CD4-positive, alpha-beta T cell (primary cell): ENCODE data around the gene FBXW2. TPM values are rescaled to one million over a fixed set of nuclear protein-coding genes. Genes with fewer than 3 reads are reported as not detected.

ENCODE experiments used
- ATAC-seq: fragments of 200-7000 bp; cut with Tn5 transposase; one replicate; pipeline ENCODE4 v1.10.0; 2022; ENCODE audit warnings: mild to moderate bottlenecking; ENCODE audit not compliant: poor library complexity
- CTCF ChIA-PET: fragments of 350-600 bp; sonication (Branson Sonifier 250); formaldehyde crosslinking; loops from one replicate; lab custom pipeline; 2021; ENCODE audit warnings: antibody characterized with exemption, inconsistent platforms; lab: Charles Lee
- POLR2A ChIA-PET: fragments of 350-600 bp; sonication (Branson Sonifier 250); formaldehyde crosslinking; loops from one replicate; lab custom pipeline; 2021; ENCODE audit warnings: antibody characterized with exemption, inconsistent platforms; lab: Charles Lee
- DNase-seq, 14 experiments: peaks; one replicate each; pipeline ENCODE4 v3.0.0-alpha.2; 2013 to 2020; ENCODE audit warnings: mixed read lengths in 2 of 14
- H3K27ac ChIP-seq, 2 donors: one replicate each; pipeline versions ENCODE4 v1.5.1 to v1.7.0; 2013; ENCODE audit warnings: low read length in 2 of 2, low read depth in 1 of 2, mild to moderate bottlenecking in 1 of 2
- H3K27me3 ChIP-seq, 2 experiments: 1 replicate in 1 of 2; 2 replicates in 1 of 2; pipeline versions ENCODE4 v1.6.1 to v1.7.0; 2013; ENCODE audit warnings: low read length in 2 of 2, control low read depth in 1 of 2, mild to moderate bottlenecking in 1 of 2, moderate library complexity in 1 of 2; ENCODE audit not compliant: insufficient read depth in 2 of 2, control insufficient read depth in 1 of 2
- H3K36me3 ChIP-seq: one replicate; pipeline ENCODE4 v1.6.1; 2013; ENCODE audit warnings: low read length, control low read depth; ENCODE audit not compliant: insufficient read depth
- H3K4me1 ChIP-seq: one replicate; pipeline ENCODE4 v1.6.1; 2013; ENCODE audit warnings: low read length, control low read depth; ENCODE audit not compliant: insufficient read depth
- H3K4me3 ChIP-seq: one replicate; pipeline ENCODE4 v1.5.1; 2013; ENCODE audit warnings: mild to moderate bottlenecking, low read length, moderate library complexity
- H3K9me3 ChIP-seq, 2 experiments: 1 replicate in 1 of 2; 2 replicates in 1 of 2; pipeline versions ENCODE4 v1.6.1 to v1.7.0; 2013; ENCODE audit warnings: low read length in 2 of 2, mild to moderate bottlenecking in 2 of 2, control low read depth in 1 of 2, moderate library complexity in 1 of 2; ENCODE audit not compliant: control insufficient read depth in 1 of 2, insufficient read depth in 1 of 2
- H3K27ac Mint-ChIP-seq: one replicate; pipeline ENCODE4 v1.8.0; 2020; ENCODE audit warnings: mixed read lengths
- H3K27me3 Mint-ChIP-seq: one replicate; pipeline ENCODE4 v1.8.0; 2021; ENCODE audit warnings: mixed read lengths
- H3K36me3 Mint-ChIP-seq: one replicate; pipeline ENCODE4 v1.8.0; 2021; ENCODE audit warnings: low read depth, mixed read lengths
- H3K4me1 Mint-ChIP-seq: one replicate; pipeline ENCODE4 v1.8.0; 2021; ENCODE audit warnings: low read depth, mixed read lengths
- H3K4me3 Mint-ChIP-seq: one replicate; pipeline ENCODE4 v1.8.0; 2020; ENCODE audit warnings: mild to moderate bottlenecking, mixed read lengths
- H3K9me3 Mint-ChIP-seq: one replicate; pipeline ENCODE4 v1.8.0; 2020; ENCODE audit warnings: mixed read lengths
- intact Hi-C, 2 experiments: fragments of 100-400 bp; cut with DNase I in 1 of 2; cut with micrococcal nuclease in 1 of 2; formaldehyde crosslinking; loops; one replicate each; pipeline versions ENCODE4 v1.15.1 to v1.9.0; 2023 to 2025; cut with DNase I, micrococcal nuclease
- total RNA-seq, 174 experiments: library from RNA in 2 of 174; stranded (reverse) in 2 of 174; gene quantifications; one replicate each; pipeline ENCODE4 v1.2.3 and lab custom pipeline; 2021 to 2026
- TF ChIP-seq, protein P1 (sequence below): fragments of 200-600 bp; IDR thresholded peaks from one replicate; pipeline ENCODE4 v1.8.0; 2022; ENCODE audit warnings: antibody characterized with exemption, mild to moderate bottlenecking

FBXW2 gene
- total RNA-seq, 2 experiments from 2014 or later, result 58.7 to 64.7 TPM

DNA sequence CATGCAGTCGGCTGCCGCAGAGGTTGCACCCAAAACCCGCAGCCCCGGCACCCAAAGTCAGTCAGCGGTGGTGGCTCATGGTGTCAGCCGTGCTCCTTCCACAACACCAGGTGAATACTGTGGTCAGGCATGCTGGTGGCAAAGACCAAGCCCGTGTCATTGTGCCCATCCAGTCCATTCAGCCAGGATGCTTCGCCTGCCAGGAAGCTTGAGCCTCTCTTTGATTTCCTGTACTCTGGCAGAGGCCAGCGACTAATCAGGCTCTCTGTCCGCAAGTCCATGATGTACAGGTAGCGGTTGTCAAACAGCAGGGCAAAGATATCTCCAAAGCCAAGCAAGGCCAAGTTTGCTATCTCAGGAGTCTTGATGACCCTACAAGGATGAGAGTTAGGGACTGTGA is 28.7 kb downstream of the FBXW2 start:
- no peak for ATAC-seq
- peaks cover 77% of the 10 kb centered on the region for H3K36me3 ChIP-seq
- no peaks in the 10 kb centered on the region for H3K9me3 Mint-ChIP-seq
- H3K27ac Mint-ChIP-seq, result no peak overlapping the region
- no peak overlapping the region for H3K4me3 Mint-ChIP-seq
- H3K4me1 Mint-ChIP-seq, result no peaks in the 10 kb centered on the region
- POLR2A ChIA-PET, result no interaction called here
- H3K27me3 ChIP-seq, result no peaks in the 10 kb centered on the region
- no peaks in the 10 kb centered on the region for H3K27me3 Mint-ChIP-seq
- CTCF ChIA-PET, result interaction anchor here (1.6 kb wide), 1 partner anchor 9 kb away, joined by 5 read pairs; no protein-coding TSS in a partner anchor
- H3K9me3 ChIP-seq, result no peaks in the 10 kb centered on the region
- H3K4me3 ChIP-seq, result no peak overlapping the region
- no peak for DNase-seq
- H3K27ac ChIP-seq, result no peak overlapping the region
- peaks cover 91% of the 10 kb centered on the region for H3K36me3 Mint-ChIP-seq
- TF ChIP-seq, protein P1, sequence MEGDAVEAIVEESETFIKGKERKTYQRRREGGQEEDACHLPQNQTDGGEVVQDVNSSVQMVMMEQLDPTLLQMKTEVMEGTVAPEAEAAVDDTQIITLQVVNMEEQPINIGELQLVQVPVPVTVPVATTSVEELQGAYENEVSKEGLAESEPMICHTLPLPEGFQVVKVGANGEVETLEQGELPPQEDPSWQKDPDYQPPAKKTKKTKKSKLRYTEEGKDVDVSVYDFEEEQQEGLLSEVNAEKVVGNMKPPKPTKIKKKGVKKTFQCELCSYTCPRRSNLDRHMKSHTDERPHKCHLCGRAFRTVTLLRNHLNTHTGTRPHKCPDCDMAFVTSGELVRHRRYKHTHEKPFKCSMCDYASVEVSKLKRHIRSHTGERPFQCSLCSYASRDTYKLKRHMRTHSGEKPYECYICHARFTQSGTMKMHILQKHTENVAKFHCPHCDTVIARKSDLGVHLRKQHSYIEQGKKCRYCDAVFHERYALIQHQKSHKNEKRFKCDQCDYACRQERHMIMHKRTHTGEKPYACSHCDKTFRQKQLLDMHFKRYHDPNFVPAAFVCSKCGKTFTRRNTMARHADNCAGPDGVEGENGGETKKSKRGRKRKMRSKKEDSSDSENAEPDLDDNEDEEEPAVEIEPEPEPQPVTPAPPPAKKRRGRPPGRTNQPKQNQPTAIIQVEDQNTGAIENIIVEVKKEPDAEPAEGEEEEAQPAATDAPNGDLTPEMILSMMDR, result no peak
- no peaks in the 10 kb centered on the region for H3K4me1 ChIP-seq
- intact Hi-C loops, result no loop called here

DNA sequence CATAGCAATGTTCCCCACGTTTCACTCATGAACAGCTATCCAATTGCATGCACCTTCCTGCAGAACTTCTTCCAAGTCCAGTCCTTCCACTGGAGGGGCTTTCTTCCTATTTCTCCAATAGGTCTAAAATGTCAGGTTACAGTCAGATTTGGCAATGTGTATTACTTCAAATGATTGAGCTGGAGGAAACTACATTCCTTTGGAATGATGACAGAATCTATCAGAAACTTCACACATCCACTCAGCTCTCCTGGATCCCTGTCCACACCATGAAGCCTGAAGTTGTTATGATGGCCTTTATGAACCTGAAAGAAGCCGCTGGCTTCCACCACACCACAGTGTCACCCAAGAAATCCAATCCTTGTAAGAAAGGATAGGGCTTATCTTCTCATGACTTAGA is 32.2 kb downstream of the FBXW2 start:
- Histone ChIP-seq H3K4me3 (no peak overlapping the region), H3K9me3 (no peaks in the 10 kb centered on the region), H3K4me1 (no peaks in the 10 kb centered on the region), H3K36me3 (peaks cover 53% of the 10 kb centered on the region), H3K27me3 (no peaks in the 10 kb centered on the region), H3K27ac (no peak overlapping the region)
- H3K27me3 Mint-ChIP-seq, result no peaks in the 10 kb centered on the region
- H3K4me3 Mint-ChIP-seq, result no peak overlapping the region
- ATAC-seq, result no peak
- POLR2A ChIA-PET, result interaction anchor here (0.5 kb wide), 1 partner anchor 310 kb away, joined by 3 read pairs; no protein-coding TSS in a partner anchor
- TF ChIP-seq, protein P1, result no peak
- CTCF ChIA-PET, result no interaction called here
- no peaks in the 10 kb centered on the region for H3K9me3 Mint-ChIP-seq
- peak overlapping the region; percentile 50 for H3K27ac Mint-ChIP-seq
- H3K4me1 Mint-ChIP-seq, result peaks cover 13% of the 10 kb centered on the region
- intact Hi-C loops, result no loop called here
- H3K36me3 Mint-ChIP-seq, result peaks cover 62% of the 10 kb centered on the region
- DNase-seq, result no peak

- Mint-ChIP-seq H3K4me3 (no peak overlapping the region), H3K4me1 (peaks cover 18% of the 10 kb centered on the region), H3K9me3 (no peaks in the 10 kb centered on the region), H3K27ac (no peak overlapping the region), H3K27me3 (no peaks in the 10 kb centered on the region), H3K36me3 (peaks cover 50% of the 10 kb centered on the region)
- H3K4me3 ChIP-seq, result no peak overlapping the region
- CTCF ChIA-PET, result interaction anchor here (1.1 kb wide), 1 partner anchor 18 kb away, joined by 3 read pairs; no protein-coding TSS in a partner anchor
- H3K9me3 ChIP-seq, result no peaks in the 10 kb centered on the region
- DNase-seq (no peak), ATAC-seq (no peak)
- intact Hi-C loops, result loop anchor here (5.0 to 10.0 kb wide), 4 partner anchors 217 to 1232 kb away; partner anchors contain the start of gene STOM (in 1 of the 2)
- no peaks in the 10 kb centered on the region for H3K27me3 ChIP-seq
- POLR2A ChIA-PET, result no interaction called here
- TF ChIP-seq, protein P1, result no peak
- H3K4me1 ChIP-seq, result no peaks in the 10 kb centered on the region
- no peak overlapping the region for H3K27ac ChIP-seq
- peaks cover 45% of the 10 kb centered on the region for H3K36me3 ChIP-seq
Measured at GRCh38 chr9:120759755-120760400, 33.3 kb downstream of the FBXW2 start.
